Activated CD4-positive, alpha-beta memory T cell treated with anti-CD3 and anti-CD28 coated beads for 36 hours (primary cell): ENCODE results near the gene APOBEC3H. TPM values are rescaled to one million over a fixed set of nuclear protein-coding genes. Genes with fewer than 3 reads are reported as not detected.
A peak's percentile ranks its signal among the peaks of the same experiment; 100 is the strongest.

Source experiments
- CTCF ChIA-PET: fragments of 350-600 bp; sonication (Branson Sonifier 250); formaldehyde crosslinking; loops from one replicate; lab custom pipeline; 2021; ENCODE audit warnings: antibody characterized with exemption, inconsistent platforms; lab: Charles Lee
- POLR2A ChIA-PET: fragments of 350-600 bp; sonication (Branson Sonifier 250); formaldehyde crosslinking; loops from one replicate; lab custom pipeline; 2021; ENCODE audit warnings: antibody characterized with exemption; lab: Charles Lee
- DNase-seq: peaks from one replicate; pipeline ENCODE4 v3.0.0-alpha.2; 2020
- H3K27ac Mint-ChIP-seq: one replicate; pipeline ENCODE4 v1.8.0; 2021; ENCODE audit warnings: mixed read lengths
- H3K27me3 Mint-ChIP-seq: one replicate; pipeline ENCODE4 v1.8.0; 2021; ENCODE audit warnings: mixed read lengths
- H3K36me3 Mint-ChIP-seq: one replicate; pipeline ENCODE4 v1.8.0; 2021; ENCODE audit warnings: mixed read lengths
- H3K4me1 Mint-ChIP-seq: one replicate; pipeline ENCODE4 v1.8.0; 2021; ENCODE audit warnings: low read depth, mixed read lengths
- H3K4me3 Mint-ChIP-seq: one replicate; pipeline ENCODE4 v1.8.0; 2021; ENCODE audit warnings: mild to moderate bottlenecking, mixed read lengths
- H3K9me3 Mint-ChIP-seq: one replicate; pipeline ENCODE4 v1.8.0; 2021; ENCODE audit warnings: mixed read lengths
- intact Hi-C: fragments of 100-400 bp; cut with micrococcal nuclease; formaldehyde crosslinking; loops from one replicate; pipeline ENCODE4 v1.15.1; 2023
- total RNA-seq, 2 experiments: library from RNA; stranded (reverse); gene quantifications; one replicate each; pipeline ENCODE4 v1.2.3, GENCODE V29; 2021

APOBEC3H gene
- total RNA-seq, 2 experiments from 2014 or later = 23.6 to 25.3 TPM

- no peaks in the 10 kb centered on the region for H3K36me3 Mint-ChIP-seq
- H3K4me1 Mint-ChIP-seq = peaks cover 91% of the 10 kb centered on the region
- POLR2A ChIA-PET = no interaction called here
- intact Hi-C loops = loop anchor here (5.0 to 10.0 kb wide), 4 partner anchors 68 to 340 kb away; partner anchors contain the start of genes CBX6 and SUN2
- no peaks in the 10 kb centered on the region for H3K27me3 Mint-ChIP-seq
- peak overlapping the region; percentile 83 for H3K27ac Mint-ChIP-seq
- no peaks in the 10 kb centered on the region for H3K9me3 Mint-ChIP-seq
- CTCF ChIA-PET = interaction anchor here (1.7 kb wide), 1 partner anchor 20 kb away, joined by 5 read pairs; no protein-coding TSS in a partner anchor
- peak; percentile 49 for DNase-seq
- H3K4me3 Mint-ChIP-seq = no peak overlapping the region
Measured at GRCh38 chr22:39094717-39095389, 2.2 kb upstream of the APOBEC3H start.

DNA sequence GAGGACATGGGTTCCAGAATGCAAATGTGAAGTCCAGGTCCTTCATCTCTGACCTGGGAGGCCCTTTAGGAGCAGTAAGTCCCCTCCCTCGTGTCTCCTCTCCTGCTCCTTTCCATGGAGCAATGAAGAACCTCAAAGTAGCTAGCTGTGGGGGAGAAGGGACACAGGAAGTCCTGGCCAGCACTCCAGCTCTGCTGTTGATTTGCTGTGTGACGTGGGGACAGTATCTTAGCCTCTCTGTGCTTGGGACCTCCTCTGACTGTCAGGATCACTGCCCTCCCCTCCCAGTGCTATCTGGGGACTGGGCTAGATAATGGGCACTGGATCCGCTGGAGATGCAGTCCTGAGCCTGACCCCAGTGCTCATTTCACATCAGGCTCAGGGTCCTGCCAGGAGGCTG lies 1.1 kb upstream of the APOBEC3H start:
- Mint-ChIP-seq H3K4me1 (peaks cover 90% of the 10 kb centered on the region), H3K27me3 (no peaks in the 10 kb centered on the region), H3K36me3 (no peaks in the 10 kb centered on the region), H3K27ac (peak overlapping the region; percentile 56), H3K4me3 (no peak overlapping the region), H3K9me3 (no peaks in the 10 kb centered on the region)
- no peak for DNase-seq
- intact Hi-C loops = loop anchor here (10.0 kb wide), 2 partner anchors 151 to 341 kb away; partner anchors contain the start of gene SUN2
- CTCF ChIA-PET = no interaction called here
- POLR2A ChIA-PET = no interaction called here

DNA sequence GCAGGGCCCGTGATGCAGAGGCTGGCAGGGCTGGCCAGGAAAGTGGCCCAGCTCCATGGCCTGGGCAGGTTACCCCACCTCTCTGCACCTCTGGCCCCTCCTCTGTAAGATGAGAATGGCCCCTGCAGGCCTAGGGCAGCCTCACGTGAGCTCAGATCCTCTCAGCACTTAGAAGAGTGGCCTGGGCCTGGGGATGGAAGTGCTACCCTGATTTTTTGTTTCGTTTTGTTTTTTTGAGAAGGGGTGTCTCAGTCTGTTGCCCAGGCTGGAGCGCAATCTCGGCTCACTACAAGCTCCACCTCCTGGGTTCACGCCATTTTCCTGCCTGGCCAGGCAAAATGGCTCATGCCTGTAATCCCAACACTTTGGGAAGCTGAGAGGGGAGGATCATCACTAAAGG lies 982 bp downstream of the APOBEC3H start:
- intact Hi-C loops = loop anchor here (10.0 kb wide), 2 partner anchors 153 to 343 kb away; partner anchors contain the start of gene SUN2
- Mint-ChIP-seq H3K27me3 (no peaks in the 10 kb centered on the region), H3K9me3 (no peaks in the 10 kb centered on the region), H3K4me3 (peak overlapping the region; percentile 78), H3K27ac (peak overlapping the region; percentile 91), H3K36me3 (no peaks in the 10 kb centered on the region), H3K4me1 (peaks cover 71% of the 10 kb centered on the region)
- CTCF ChIA-PET = interaction anchor here (1.5 to 2.1 kb wide), 4 partner anchors 12 to 95 kb away, joined by 4 to 10 read pairs (median 6); no protein-coding TSS in a partner anchor
- no peak for DNase-seq
- POLR2A ChIA-PET = interaction anchor here (0.6 to 1.4 kb wide), 2 partner anchors 20 to 49 kb away, joined by 3 to 4 read pairs; no protein-coding TSS in a partner anchor

DNA sequence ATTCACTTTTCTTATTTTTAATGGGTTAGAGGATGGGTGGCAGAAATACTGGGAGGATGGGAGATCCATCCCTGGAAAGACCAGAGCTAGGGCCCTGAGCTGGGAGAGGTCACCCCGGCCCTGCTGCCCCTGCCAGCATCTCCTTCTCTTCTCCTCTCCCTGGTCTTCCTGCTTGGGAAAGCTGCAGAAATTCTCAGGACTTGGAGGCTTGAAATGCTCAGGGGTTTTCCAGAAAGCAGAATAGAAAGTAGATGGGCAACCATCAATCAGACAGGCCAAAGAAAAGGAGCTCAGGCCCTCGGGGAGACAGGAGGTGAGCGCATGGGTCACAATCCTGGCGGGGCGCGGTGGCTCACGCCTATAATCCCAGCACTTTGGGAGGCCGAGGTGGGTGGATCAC lies 1.5 kb downstream of the APOBEC3H start:
- peak overlapping the region; percentile 91 for H3K27ac Mint-ChIP-seq
- intact Hi-C loops = loop anchor here (10.0 kb wide), 2 partner anchors 154 to 344 kb away; partner anchors contain the start of gene SUN2
- H3K36me3 Mint-ChIP-seq = no peaks in the 10 kb centered on the region
- H3K4me1 Mint-ChIP-seq = peaks cover 68% of the 10 kb centered on the region
- CTCF ChIA-PET = interaction anchor here (0.8 to 2.1 kb wide), 5 partner anchors 11 to 219 kb away, joined by 3 to 10 read pairs (median 5); no protein-coding TSS in a partner anchor
- no peak for DNase-seq
- no peaks in the 10 kb centered on the region for H3K9me3 Mint-ChIP-seq
- POLR2A ChIA-PET = interaction anchor here (0.6 to 1.4 kb wide), 8 partner anchors 7 to 217 kb away, joined by 3 to 5 read pairs (median 4); partner anchors contain the start of gene APOBEC3G
- peak overlapping the region; percentile 24 for H3K4me3 Mint-ChIP-seq
- no peaks in the 10 kb centered on the region for H3K27me3 Mint-ChIP-seq

- no peak overlapping the region for H3K4me3 Mint-ChIP-seq
- peaks cover 47% of the 10 kb centered on the region for H3K4me1 Mint-ChIP-seq
- H3K9me3 Mint-ChIP-seq = no peaks in the 10 kb centered on the region
- no peaks in the 10 kb centered on the region for H3K27me3 Mint-ChIP-seq
- no peak for DNase-seq
- ChIA-PET CTCF (no interaction called here), POLR2A (no interaction called here)
- no peak overlapping the region for H3K27ac Mint-ChIP-seq
- intact Hi-C loops = no loop called here
- no peaks in the 10 kb centered on the region for H3K36me3 Mint-ChIP-seq
Measured at GRCh38 chr22:39101226-39101625, 4.2 kb downstream of the APOBEC3H start.

DNA sequence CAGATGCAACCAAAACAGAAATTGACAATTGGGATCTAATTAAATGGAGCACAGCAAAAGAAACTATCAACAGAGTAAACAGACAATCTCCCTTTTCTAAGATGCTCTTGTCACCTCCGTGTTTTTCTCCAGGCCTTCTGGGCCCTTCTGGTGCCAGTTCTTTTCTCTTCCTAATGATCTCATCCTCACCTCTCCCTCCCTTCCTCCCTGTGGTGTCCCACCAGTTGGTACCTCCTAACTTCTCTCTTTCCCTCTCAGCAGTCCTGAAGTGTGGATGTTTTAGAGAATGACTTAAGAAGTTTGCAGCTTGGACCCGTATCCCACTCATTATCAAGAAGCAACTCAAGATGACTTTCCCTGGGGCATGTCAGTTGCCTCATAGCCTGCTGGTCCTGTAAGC lies 6.4 kb downstream of the APOBEC3H start:
- Mint-ChIP-seq H3K27me3 (no peaks in the 10 kb centered on the region), H3K4me3 (no peak overlapping the region), H3K36me3 (no peaks in the 10 kb centered on the region), H3K4me1 (peaks cover 27% of the 10 kb centered on the region), H3K27ac (no peak overlapping the region), H3K9me3 (no peaks in the 10 kb centered on the region)
- CTCF ChIA-PET = no interaction called here
- POLR2A ChIA-PET = no interaction called here
- intact Hi-C loops = no loop called here
- DNase-seq = no peak

GRCh38 chr22:39106326-39106725 lies 9.3 kb downstream of the APOBEC3H start:
- ChIA-PET POLR2A (no interaction called here), CTCF (no interaction called here)
- Mint-ChIP-seq H3K4me1 (no peaks in the 10 kb centered on the region), H3K9me3 (no peaks in the 10 kb centered on the region), H3K36me3 (no peaks in the 10 kb centered on the region), H3K27ac (no peak overlapping the region), H3K4me3 (no peak overlapping the region), H3K27me3 (no peaks in the 10 kb centered on the region)
- intact Hi-C loops = no loop called here
- no peak for DNase-seq

DNA sequence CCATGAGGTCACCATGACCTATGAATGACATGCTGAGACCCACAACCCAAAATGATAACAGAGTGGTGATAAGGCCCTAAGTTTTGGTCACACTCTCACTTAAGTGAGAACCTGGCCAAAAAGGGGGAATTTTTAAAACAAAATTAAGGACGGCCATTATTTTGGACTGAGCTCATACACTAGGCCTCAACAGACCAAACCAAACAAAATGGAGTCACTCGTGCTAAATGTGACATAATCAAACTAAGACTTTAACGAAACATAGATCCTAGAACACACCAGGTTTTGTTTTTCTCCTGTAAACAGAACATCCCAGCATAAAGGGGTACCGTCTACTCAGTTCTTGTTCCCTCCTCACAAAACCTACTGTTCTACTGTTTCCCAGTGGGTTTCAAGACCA lies 11.4 kb downstream of the APOBEC3H start:
- no peaks in the 10 kb centered on the region for H3K9me3 Mint-ChIP-seq
- POLR2A ChIA-PET = no interaction called here
- CTCF ChIA-PET = interaction anchor here (1.2 kb wide), 1 partner anchor 238 kb away, joined by 4 read pairs; no protein-coding TSS in a partner anchor
- H3K4me3 Mint-ChIP-seq = no peak overlapping the region
- intact Hi-C loops = no loop called here
- DNase-seq = no peak
- H3K27me3 Mint-ChIP-seq = no peaks in the 10 kb centered on the region
- H3K36me3 Mint-ChIP-seq = no peaks in the 10 kb centered on the region
- H3K27ac Mint-ChIP-seq = no peak overlapping the region
- H3K4me1 Mint-ChIP-seq = peaks cover 4% of the 10 kb centered on the region

DNA sequence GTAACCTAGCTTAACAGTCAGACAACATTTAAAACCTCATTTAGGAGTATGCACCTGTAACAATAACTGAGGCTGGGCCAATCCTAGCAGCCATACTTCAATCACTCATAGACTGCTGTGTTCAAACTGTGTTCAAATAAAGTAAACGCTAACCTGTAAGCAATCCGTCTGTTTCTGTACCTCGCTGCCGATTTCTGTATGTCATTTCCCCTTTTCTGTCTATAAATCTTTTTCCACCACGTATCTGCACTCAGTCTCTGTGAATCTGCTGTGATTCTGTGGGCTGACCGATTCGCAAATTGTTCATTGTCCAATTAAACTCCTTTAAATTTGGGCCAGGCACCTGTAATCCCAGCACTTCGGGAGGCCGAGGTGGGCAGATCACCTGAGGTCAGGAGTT lies 12.3 kb downstream of the APOBEC3H start:
- no peaks in the 10 kb centered on the region for H3K27me3 Mint-ChIP-seq
- no peak overlapping the region for H3K4me3 Mint-ChIP-seq
- no peaks in the 10 kb centered on the region for H3K36me3 Mint-ChIP-seq
- H3K27ac Mint-ChIP-seq = no peak overlapping the region
- peaks cover 12% of the 10 kb centered on the region for H3K4me1 Mint-ChIP-seq
- DNase-seq = no peak
- intact Hi-C loops = no loop called here
- H3K9me3 Mint-ChIP-seq = no peaks in the 10 kb centered on the region
- ChIA-PET POLR2A (no interaction called here), CTCF (interaction anchor here (1.4 kb wide), 1 partner anchor 12 kb away, joined by 4 read pairs; the partner anchor contains the start of gene APOBEC3H)

- no peak for DNase-seq
- Mint-ChIP-seq H3K27me3 (no peaks in the 10 kb centered on the region), H3K36me3 (no peaks in the 10 kb centered on the region), H3K4me1 (peaks cover 27% of the 10 kb centered on the region), H3K9me3 (no peaks in the 10 kb centered on the region), H3K27ac (no peak overlapping the region), H3K4me3 (no peak overlapping the region)
- ChIA-PET CTCF (interaction anchor here (0.6 to 1.4 kb wide), 3 partner anchors 13 to 241 kb away, joined by 3 to 6 read pairs (median 4); partner anchors contain the start of gene APOBEC3H), POLR2A (interaction anchor here (0.6 kb wide), 1 partner anchor 42 kb away, joined by 3 read pairs; no protein-coding TSS in a partner anchor)
- intact Hi-C loops = loop anchor here (10.0 kb wide), 1 partner anchor 46 kb away; no protein-coding TSS in a partner anchor
Measured at GRCh38 chr22:39110631-39111561, 13.9 kb downstream of the APOBEC3H start.

GRCh38 chr22:39114112-39114511 lies 17.1 kb downstream of the APOBEC3H start:
- intact Hi-C loops = loop anchor here (10.0 kb wide), 1 partner anchor 49 kb away; no protein-coding TSS in a partner anchor
- CTCF ChIA-PET = interaction anchor here (0.6 to 1.9 kb wide), 9 partner anchors 15 to 1208 kb away, joined by 3 to 6 read pairs (median 3); no protein-coding TSS in a partner anchor
- no peak for DNase-seq
- H3K4me1 Mint-ChIP-seq = peaks cover 55% of the 10 kb centered on the region
- H3K27ac Mint-ChIP-seq = peak overlapping the region; percentile 30
- POLR2A ChIA-PET = interaction anchor here (0.6 to 1.8 kb wide), 8 partner anchors 15 to 240 kb away, joined by 3 to 9 read pairs (median 5); no protein-coding TSS in a partner anchor
- H3K4me3 Mint-ChIP-seq = peak overlapping the region; percentile 30
- no peaks in the 10 kb centered on the region for H3K36me3 Mint-ChIP-seq
- no peaks in the 10 kb centered on the region for H3K9me3 Mint-ChIP-seq
- H3K27me3 Mint-ChIP-seq = no peaks in the 10 kb centered on the region
